COLO829 (cell line): ENCODE data around the gene DPH7.
A peak's percentile ranks its signal among the peaks of the same experiment; 100 is the strongest.
"Not testable (repeated sequence)": the region's sequence is repeated elsewhere in the genome, so short reads cannot be mapped to it uniquely, and the experiment has no call there.

Experiments
- DNase-seq: peaks from one replicate; pipeline ENCODE4 v3.0.0; 2012; ENCODE audit warnings: low spot score

The DPH7 gene

DNA sequence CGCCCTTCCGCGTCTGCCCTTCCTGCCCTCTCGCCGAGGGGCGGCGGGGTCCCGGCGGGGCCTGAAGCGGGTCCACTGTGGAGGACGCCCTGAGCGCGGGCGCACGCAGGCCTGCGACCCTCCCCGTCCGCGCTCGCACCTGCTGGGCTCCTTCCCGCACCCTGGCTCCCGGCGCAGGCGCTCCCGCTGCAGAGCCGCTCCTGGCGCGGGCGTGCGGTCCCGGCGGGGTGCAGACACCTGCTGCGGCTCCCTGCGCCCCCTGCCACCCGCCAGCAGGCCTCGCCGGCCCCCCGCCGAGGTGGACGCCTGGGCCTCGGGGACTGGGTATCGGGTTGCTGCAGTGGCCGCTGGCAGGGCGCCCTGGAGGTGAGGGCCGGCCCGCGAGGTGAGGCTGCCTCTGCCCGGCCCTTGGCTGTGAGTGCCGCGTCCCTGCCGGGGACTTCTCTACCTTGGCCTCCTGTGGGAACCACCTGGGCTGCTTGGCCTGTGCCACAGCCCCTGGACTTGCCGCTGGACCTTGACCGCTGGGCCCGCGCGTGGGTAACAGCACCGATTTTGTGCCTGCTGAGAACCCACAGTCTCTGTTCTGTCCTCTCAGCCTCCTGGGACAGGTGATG is 27.4 kb upstream of the DPH7 start:
- no peak for DNase-seq

DNA sequence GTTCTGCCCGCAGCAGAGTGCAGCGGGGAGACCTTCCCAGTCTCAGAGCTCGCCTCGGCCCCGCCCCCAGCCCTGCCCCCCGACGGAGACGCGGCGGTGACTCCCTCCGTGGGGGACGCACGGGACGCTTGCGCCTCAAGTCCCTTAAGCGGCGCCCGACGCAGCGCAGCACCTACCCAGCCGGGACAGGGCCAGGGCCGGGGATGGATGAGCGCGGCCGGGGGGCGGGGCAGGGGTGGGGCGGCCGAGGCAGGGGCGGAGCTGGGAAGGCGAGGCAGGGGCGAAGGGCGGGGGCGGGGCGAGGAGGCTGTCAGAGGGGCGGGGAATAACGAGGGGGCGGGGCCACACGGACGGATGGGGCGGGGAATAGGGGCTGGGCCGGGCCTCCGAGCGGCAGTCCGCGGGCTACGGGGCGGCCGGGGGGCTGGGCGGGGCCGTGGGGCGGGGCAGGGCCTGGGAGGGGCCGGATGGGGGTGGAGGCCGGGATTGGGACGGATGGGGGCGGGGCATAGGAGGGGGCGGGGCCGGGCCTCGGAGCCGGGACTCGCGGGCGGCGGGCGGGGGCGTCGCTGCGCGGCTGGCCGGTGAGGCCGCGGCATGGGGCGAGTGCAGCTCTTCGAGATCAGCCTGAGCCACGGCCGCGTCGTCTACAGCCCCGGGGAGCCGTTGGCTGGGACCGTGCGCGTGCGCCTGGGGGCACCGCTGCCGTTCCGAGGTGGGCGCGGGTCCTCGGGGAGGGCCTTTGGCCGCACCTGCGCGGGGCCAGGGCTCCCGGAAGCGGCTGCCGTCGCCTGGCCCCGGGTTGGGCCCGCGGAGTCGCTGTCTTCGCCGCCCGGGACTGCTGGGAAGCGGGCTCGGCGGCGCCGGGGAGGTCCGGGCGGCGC is 26.6 kb upstream of the DPH7 start, which contains the start of gene ARRDC1:
Gene ARRDC1, plus strand, starts transcription at position 566 of the 884 bp plus-strand sequence. Its CDS starts 32 bp downstream, at position 598.
- DNase-seq, result peak; percentile 94

GRCh38 chr9:137604345-137605086 is 25.8 kb upstream of the DPH7 start:
- no peak for DNase-seq

- no peak for DNase-seq
These were observed 25.2 kb upstream of the DPH7 start for GRCh38 chr9:137603879-137604278.

DNA sequence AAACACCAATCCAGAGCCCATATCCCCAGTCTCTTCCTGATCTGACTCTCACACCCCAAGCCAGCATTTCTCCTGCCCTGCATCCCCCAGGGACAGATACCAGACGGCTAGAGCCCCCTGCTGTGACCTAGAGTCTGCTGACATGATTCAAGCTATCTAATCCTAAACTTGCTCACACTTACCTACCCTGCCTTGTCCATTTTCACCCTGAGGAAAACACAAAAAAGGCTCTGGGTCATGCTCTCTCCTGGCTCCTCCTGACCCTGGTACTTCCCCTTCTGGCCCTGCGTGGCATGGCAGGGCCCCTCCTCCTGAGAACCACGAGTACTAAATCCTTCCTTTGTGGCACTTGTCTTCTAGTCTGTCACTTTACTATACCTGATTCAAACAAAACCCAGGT is 23.9 kb upstream of the DPH7 start:
- no peak for DNase-seq

DNA sequence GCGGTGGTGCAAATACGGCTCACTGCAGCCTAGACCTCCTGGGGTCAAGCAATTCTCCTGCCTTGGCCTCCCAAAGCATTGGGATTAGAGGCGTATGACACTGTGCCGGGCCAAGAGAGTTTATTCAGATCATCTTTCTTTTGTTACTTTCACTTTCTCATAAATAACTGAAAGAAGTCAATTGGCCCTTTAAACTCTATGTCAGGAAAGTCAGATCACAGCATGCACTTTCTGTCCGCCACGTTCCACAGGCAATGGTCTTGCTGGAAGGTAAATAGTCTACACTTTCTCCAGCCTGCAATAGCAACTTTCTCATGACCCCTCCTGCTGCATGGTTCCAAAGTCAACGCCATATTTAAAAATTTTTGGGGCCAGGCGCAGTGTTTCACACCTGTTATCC is 20.2 kb upstream of the DPH7 start:
- no peak for DNase-seq

DNA sequence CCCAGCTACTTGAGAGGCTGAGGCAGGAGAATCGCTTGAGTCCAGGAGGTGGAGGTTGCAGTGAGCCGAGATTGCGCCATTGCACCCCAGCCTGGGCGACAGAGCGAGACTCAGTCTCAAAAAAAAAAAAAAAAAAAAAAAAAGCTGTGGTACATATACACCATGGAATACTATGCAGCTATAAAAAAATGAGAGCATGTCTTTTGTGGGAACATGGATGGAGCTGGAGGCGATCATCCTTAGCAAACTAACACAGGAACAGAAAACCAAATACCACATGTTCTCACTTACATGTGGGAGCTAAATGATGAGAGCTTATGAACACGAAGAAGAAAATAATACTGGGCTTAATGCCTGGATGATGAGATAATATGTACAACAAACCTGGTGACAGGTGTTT is 17.9 kb upstream of the DPH7 start:
- DNase-seq, result not testable (repeated sequence)

DNA sequence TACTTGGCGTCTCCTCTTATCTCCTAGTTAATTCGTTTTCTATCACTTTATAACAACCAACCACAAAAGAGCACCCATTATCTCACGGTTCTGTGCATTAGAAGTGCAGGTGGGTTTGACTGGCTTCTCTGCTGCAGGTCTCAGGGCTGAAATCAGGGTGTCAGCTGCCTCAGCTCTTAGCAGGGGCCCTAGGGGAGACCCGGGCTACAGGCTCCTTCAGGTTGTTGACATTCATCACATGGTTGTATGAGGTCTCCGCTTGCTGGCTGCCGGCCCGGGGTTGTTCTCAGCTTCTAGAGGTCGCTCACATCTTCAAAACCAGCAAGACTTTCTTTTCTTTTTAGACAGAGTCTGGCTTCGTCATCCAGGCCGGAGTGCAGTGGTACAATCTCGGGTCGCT is 14.5 kb upstream of the DPH7 start:
- DNase-seq, result no peak

- no peak for DNase-seq
These were observed 14.0 kb upstream of the DPH7 start for GRCh38 chr9:137592767-137593166.

GRCh38 chr9:137590469-137591383 is 12.0 kb upstream of the DPH7 start, which contains the start of gene ZMYND19:
TSS of gene ZMYND19 (minus strand) at chr9:137590512. CDS start at chr9:137590263, 249 bp downstream.
- DNase-seq, result peak; percentile 96

- no peak for DNase-seq
These were observed 11.4 kb upstream of the DPH7 start for GRCh38 chr9:137590123-137590468.

DNA sequence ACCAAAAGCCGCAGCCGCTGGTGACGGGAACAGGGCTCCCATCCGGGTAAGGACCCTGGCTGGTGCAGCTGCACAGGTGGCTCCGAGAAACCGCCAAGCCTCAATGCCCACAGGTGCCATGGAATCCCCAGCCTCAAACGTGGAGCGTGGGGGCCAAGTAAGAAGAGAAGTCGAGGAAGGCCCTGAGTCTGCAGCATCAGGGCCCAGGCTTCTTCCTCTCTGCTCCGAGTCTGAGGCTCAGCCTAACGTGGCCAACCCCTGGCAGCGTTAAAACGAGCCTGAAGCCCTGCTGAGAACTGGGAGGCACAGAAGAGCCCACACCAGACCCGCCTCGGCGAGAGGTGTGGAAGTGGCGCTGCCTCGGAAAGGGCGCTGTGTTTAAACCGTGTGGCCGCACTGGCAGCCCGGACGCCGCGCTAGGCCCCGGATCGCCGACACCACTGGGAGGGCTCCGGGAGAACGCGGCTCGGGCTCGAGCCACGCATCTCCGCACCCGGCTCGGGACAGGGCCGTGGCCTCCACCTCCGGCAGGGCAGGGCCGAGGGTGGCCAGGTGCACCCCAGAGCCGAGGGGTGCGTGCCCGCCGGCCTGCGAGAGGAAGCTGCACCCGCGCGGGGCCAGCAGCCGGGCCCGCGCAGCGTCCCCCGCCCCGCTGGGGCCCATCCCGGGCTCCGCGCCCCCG is 10.9 kb upstream of the DPH7 start:
- DNase-seq, result no peak

DNA sequence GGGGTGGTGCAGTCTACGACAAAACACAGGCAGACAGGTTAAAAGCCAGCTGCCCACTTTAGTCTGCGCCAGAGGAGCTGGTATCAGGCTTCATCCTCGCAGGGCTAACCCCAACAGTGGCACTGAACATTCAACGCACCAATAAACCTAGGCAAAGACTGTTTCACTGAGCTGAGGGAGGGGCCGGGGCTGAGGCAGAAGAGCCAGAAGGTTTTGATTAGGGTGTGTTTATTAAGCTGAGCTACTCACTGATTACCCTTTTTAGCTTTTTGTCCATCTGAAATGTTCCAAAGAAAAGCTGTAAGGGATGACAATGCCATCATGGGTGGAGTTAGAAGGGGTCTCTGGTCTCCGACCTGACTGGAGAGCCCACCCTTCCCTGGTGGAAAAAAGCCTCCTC is 10.2 kb upstream of the DPH7 start:
- no peak for DNase-seq

DNA sequence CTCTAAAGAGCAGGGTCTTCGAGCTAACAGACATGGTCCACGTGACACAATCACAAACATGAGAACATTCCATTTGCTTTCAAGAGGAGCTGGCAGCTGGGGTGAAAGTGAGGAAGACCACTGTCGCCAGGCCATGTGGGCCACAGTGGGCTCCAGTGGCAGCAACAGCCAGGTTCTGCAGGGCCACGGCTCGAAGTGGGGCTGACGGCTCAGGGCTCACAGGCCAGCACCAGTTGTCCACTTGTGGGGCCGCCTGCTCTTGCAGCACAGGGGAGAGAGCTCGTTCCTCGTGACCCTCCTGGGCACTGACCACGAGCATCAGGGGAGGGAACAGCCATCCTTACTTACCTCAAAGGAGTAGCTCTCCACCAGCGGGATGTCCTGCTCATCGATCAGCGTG is 9.6 kb upstream of the DPH7 start:
- no peak for DNase-seq

DNA sequence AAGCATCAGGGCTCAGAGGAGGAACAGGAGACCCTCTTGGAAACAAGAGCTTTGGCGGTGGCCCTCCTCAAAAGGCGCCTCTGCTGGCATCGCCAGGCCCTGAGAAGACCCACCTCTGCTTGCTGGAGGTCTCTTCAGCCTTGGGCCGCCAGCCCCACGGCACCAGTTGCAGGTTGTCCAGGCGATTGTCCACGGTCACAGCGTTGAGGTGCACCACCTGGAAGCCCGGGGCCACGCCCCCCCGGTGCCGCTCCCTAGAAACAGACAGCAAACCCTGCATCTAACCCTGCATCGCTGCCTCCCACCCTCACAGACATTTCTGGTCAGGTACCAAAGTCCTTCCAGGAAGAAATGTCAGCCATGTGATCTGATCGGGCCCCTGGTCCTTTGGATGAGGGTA is 8.1 kb upstream of the DPH7 start:
- DNase-seq, result no peak

- DNase-seq, result no peak
These were observed 5.2 kb upstream of the DPH7 start for GRCh38 chr9:137583957-137584356.

- DNase-seq, result no peak
These were observed 4.6 kb upstream of the DPH7 start for GRCh38 chr9:137583347-137583746.

- DNase-seq, result no peak
These were observed 3.6 kb upstream of the DPH7 start for GRCh38 chr9:137582286-137582860.

DNA sequence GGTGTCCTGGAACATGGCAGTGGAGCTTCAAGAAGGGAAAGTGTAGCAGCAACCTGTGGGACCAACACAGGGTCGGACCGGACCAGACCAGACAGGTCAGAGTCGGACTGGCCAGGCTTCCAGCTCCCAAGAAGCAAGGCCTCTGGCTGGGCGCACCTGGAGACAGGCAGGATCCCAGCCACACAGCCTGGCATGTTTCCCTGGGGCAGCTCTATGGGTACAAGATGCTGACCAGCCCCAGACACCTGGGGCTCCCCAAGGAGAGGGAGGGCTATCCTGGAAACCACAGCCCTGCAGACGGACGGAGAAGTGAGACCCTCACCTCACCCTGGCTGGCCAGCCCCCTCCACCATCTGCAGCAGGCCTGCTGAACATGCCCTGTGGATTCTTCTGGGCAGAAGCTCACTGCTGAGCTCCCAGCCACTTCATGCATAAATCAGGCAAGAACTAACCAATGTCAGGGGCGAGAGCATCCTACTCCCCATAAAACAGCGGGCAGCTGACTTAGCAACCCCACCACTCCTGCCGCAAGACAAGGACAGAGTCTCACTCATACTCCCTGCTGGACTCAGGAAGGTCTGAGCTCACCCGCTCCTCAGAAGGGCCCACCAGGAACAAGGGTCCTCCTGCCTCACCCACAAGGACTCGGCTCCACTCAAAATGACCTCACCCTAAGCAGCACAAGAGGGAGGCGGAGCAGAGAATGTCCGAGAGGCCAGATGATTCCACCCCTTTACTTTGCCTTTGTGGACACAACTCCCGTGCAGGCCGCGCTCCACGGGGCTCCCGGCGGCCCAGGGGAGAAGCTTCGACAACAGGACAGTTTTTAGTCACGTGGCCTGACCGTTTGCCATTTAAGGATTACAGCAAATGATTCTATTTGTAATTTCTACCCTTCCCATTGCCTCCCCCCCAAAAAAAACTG is 2.9 kb upstream of the DPH7 start:
- no peak for DNase-seq

GRCh38 chr9:137580954-137581322 is 2.2 kb upstream of the DPH7 start:
- no peak for DNase-seq
